Ascending aorta (tissue), 2 donors: ENCODE results near the gene ZNF766. TPM values are rescaled to one million over a fixed set of nuclear protein-coding genes. Genes with fewer than 3 reads are reported as not detected.

ENCODE experiments used
- DNase-seq, 2 donors: peaks; one replicate each; pipeline ENCODE4 v3.0.0-alpha.2; 2019; ENCODE audit warnings: low spot score in 2 of 2
- H3K27ac ChIP-seq, 2 donors: fragments of 200-600 bp; sonication (generic); one replicate each; pipeline ENCODE4 v1.5.1; 2016 to 2017; ENCODE audit warnings: mild to moderate bottlenecking in 1 of 2
- H3K27me3 ChIP-seq: fragments of 200-600 bp; sonication (generic); one replicate; pipeline ENCODE4 v1.5.1; 2017
- H3K36me3 ChIP-seq, 2 donors: fragments of 200-600 bp; sonication (generic); one replicate each; pipeline ENCODE4 v1.5.1; 2016
- H3K4me1 ChIP-seq, 2 donors: fragments of 200-600 bp; sonication (generic); one replicate each; pipeline ENCODE4 v1.5.1; 2016 to 2017; ENCODE audit warnings: mild to moderate bottlenecking in 1 of 2
- H3K4me3 ChIP-seq, 2 donors: fragments of 200-600 bp; sonication (generic); one replicate each; pipeline ENCODE4 v1.5.1; 2016 to 2017; ENCODE audit warnings: mild to moderate bottlenecking in 1 of 2
- H3K9me3 ChIP-seq, 2 donors: fragments of 200-600 bp; sonication (generic); one replicate each; pipeline ENCODE4 v1.5.1; 2016
- intact Hi-C: fragments of 100-400 bp; cut with DNase I; formaldehyde crosslinking; loops from one replicate; pipeline ENCODE4 v1.15.1; 2023
- total RNA-seq: library from RNA; depleted of rRNA; stranded (reverse); fragments of >200 nt; gene quantifications from one replicate; pipeline ENCODE4 v1.1.0, GENCODE V29; 2016
- TF ChIP-seq, protein P1 (sequence below), 3 experiments: fragments of 200-600 bp in 2 of 3; fragments of 450-650 bp in 1 of 3; sonication (generic) in 2 of 3; IDR thresholded peaks; one replicate each; pipeline ENCODE4 v1.5.1; 2016 to 2019; ENCODE audit warnings: antibody characterized with exemption in 3 of 3, mild to moderate bottlenecking in 1 of 3, moderate library complexity in 1 of 3

ZNF766 gene
- total RNA-seq, 1 donor from 2014 or later: 2.3 TPM

- DNase-seq: no peak
- Histone ChIP-seq H3K9me3 (no peaks in the 10 kb centered on the region), H3K4me1 (no peaks in the 10 kb centered on the region), H3K27ac (no peak overlapping the region), H3K27me3 (no peaks in the 10 kb centered on the region), H3K4me3 (no peak overlapping the region), H3K36me3 (peaks cover 19 to 20% of the 10 kb centered on the region in 2 donors)
- intact Hi-C loops: no loop called here
- TF ChIP-seq, protein P1, sequence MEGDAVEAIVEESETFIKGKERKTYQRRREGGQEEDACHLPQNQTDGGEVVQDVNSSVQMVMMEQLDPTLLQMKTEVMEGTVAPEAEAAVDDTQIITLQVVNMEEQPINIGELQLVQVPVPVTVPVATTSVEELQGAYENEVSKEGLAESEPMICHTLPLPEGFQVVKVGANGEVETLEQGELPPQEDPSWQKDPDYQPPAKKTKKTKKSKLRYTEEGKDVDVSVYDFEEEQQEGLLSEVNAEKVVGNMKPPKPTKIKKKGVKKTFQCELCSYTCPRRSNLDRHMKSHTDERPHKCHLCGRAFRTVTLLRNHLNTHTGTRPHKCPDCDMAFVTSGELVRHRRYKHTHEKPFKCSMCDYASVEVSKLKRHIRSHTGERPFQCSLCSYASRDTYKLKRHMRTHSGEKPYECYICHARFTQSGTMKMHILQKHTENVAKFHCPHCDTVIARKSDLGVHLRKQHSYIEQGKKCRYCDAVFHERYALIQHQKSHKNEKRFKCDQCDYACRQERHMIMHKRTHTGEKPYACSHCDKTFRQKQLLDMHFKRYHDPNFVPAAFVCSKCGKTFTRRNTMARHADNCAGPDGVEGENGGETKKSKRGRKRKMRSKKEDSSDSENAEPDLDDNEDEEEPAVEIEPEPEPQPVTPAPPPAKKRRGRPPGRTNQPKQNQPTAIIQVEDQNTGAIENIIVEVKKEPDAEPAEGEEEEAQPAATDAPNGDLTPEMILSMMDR (IDR thresholded peaks at IDR 0.05): no peak
These were observed 38.1 kb upstream of the ZNF766 start for GRCh38 chr19:52231154-52231910.

- H3K27me3 ChIP-seq: no peaks in the 10 kb centered on the region
- peaks cover 0 to 3% of the 10 kb centered on the region in 2 donors for H3K36me3 ChIP-seq
- H3K4me1 ChIP-seq: no peaks in the 10 kb centered on the region
- TF ChIP-seq, protein P1 (IDR thresholded peaks at IDR 0.05): no peak
- intact Hi-C loops: no loop called here
- no peaks in the 10 kb centered on the region for H3K9me3 ChIP-seq
- no peak overlapping the region for H3K4me3 ChIP-seq
- no peak overlapping the region for H3K27ac ChIP-seq
- DNase-seq: no peak
These were observed 35.0 kb upstream of the ZNF766 start for GRCh38 chr19:52234406-52234805.

- Histone ChIP-seq H3K4me3 (no peak overlapping the region), H3K4me1 (no peaks in the 10 kb centered on the region), H3K27me3 (no peaks in the 10 kb centered on the region), H3K9me3 (no peaks in the 10 kb centered on the region), H3K27ac (no peak overlapping the region), H3K36me3 (no peaks in the 10 kb centered on the region)
- DNase-seq: no peak
- intact Hi-C loops: loop anchor here (1.0 to 5.0 kb wide), 2 partner anchors 40 to 98 kb away; partner anchors contain the start of gene ZNF616
- TF ChIP-seq, protein P1 (IDR thresholded peaks at IDR 0.05): no peak
These were observed 32.2 kb upstream of the ZNF766 start for GRCh38 chr19:52237197-52237596.

- Histone ChIP-seq H3K27ac (no peak overlapping the region), H3K4me1 (no peaks in the 10 kb centered on the region), H3K4me3 (no peak overlapping the region), H3K27me3 (no peaks in the 10 kb centered on the region), H3K9me3 (no peaks in the 10 kb centered on the region), H3K36me3 (no peaks in the 10 kb centered on the region)
- TF ChIP-seq, protein P1 (IDR thresholded peaks at IDR 0.05): peak; percentile 72 to 88 (median 86)
- intact Hi-C loops: loop anchor here (1.0 to 5.0 kb wide), 2 partner anchors 41 to 99 kb away; partner anchors contain the start of gene ZNF616
- peak in 1 of 2 donors; percentile 77 for DNase-seq
These were observed 31.5 kb upstream of the ZNF766 start for GRCh38 chr19:52237771-52238400.

GRCh38 chr19:52244021-52244420 is 25.4 kb upstream of the ZNF766 start:
- H3K27me3 ChIP-seq: no peaks in the 10 kb centered on the region
- DNase-seq: no peak
- intact Hi-C loops: no loop called here
- TF ChIP-seq, protein P1 (IDR thresholded peaks at IDR 0.05): no peak
- H3K4me1 ChIP-seq: no peaks in the 10 kb centered on the region
- H3K27ac ChIP-seq: no peak overlapping the region
- no peak overlapping the region for H3K4me3 ChIP-seq
- no peaks in the 10 kb centered on the region for H3K36me3 ChIP-seq
- no peaks in the 10 kb centered on the region for H3K9me3 ChIP-seq
